Vagina (tissue), 2 donors: Measurements from ENCODE around the gene SMG7. TPM values are rescaled to one million over a fixed set of nuclear protein-coding genes. Genes with fewer than 3 reads are reported as not detected.
A peak's percentile ranks its signal among the peaks of the same experiment; 100 is the strongest.

ENCODE experiments used
- DNase-seq, 2 donors: peaks; one replicate each; pipeline ENCODE4 v3.0.0-alpha.2; 2017; ENCODE audit errors: extremely low spot score in 2 of 2
- H3K27ac ChIP-seq: fragments of 200-600 bp; sonication (generic); one replicate; pipeline ENCODE4 v1.5.1; 2019
- H3K27me3 ChIP-seq: fragments of 200-600 bp; sonication (generic); one replicate; pipeline ENCODE4 v1.5.1; 2019
- H3K36me3 ChIP-seq, 2 donors: fragments of 200-600 bp; sonication (generic); one replicate each; pipeline ENCODE4 v1.5.1; 2017 to 2019
- H3K4me1 ChIP-seq: fragments of 200-600 bp; sonication (generic); one replicate; pipeline ENCODE4 v1.5.1; 2019
- H3K4me3 ChIP-seq, 2 donors: fragments of 200-600 bp; sonication (generic); 1 replicate in 1 of 2; 2 replicates in 1 of 2; pipeline ENCODE4 v1.5.1; 2016 to 2019
- H3K9me3 ChIP-seq: fragments of 200-600 bp; sonication (generic); one replicate; pipeline ENCODE4 v1.5.1; 2019
- CTCF ChIP-seq, 3 experiments: fragments of 450-650 bp in 2 of 3; fragments of 200-600 bp in 1 of 3; sonication (generic) in 1 of 3; IDR thresholded peaks; one replicate each; pipeline ENCODE4 v1.5.1; 2017 to 2019; ENCODE audit warnings: antibody characterized with exemption in 3 of 3, mild to moderate bottlenecking in 2 of 3, moderate library complexity in 2 of 3
- POLR2A ChIP-seq, 2 donors: fragments of 450-650 bp; IDR thresholded peaks; one replicate each; pipeline ENCODE4 v1.6.1; 2017; ENCODE audit warnings: antibody characterized with exemption in 2 of 2, mild to moderate bottlenecking in 2 of 2, moderate library complexity in 2 of 2
- POLR2AphosphoS5 ChIP-seq, 2 donors: sonication (generic); formaldehyde crosslinking; IDR thresholded peaks; one replicate each; pipeline ENCODE4 v1.9.0; 2017; ENCODE audit warnings: antibody characterized with exemption in 2 of 2, mild to moderate bottlenecking in 2 of 2, low read depth in 1 of 2; ENCODE audit not compliant: insufficient read depth in 1 of 2
- intact Hi-C: fragments of 100-400 bp; cut with DNase I; formaldehyde crosslinking; loops from one replicate; pipeline ENCODE4 v1.15.1; 2023
- total RNA-seq: library from RNA; depleted of rRNA; stranded (reverse); fragments of >200 nt; gene quantifications from one replicate; pipeline ENCODE4 v1.2.3, GENCODE V29; 2016

Gene SMG7
- total RNA-seq, 1 donor from 2014 or later: 48.9 TPM

GRCh38 chr1:183471743-183472487 lies 384 bp upstream of the SMG7 start:
- no peaks in the 10 kb centered on the region for H3K36me3 ChIP-seq
- peaks cover 39% of the 10 kb centered on the region for H3K4me1 ChIP-seq
- peak; percentile 97 to 98 for DNase-seq
- no peaks in the 10 kb centered on the region for H3K27me3 ChIP-seq
- no peaks in the 10 kb centered on the region for H3K9me3 ChIP-seq
- intact Hi-C loops: loop anchor here (10.0 kb wide), 1 partner anchor 63 kb away; no protein-coding TSS in a partner anchor
- H3K27ac ChIP-seq: peak overlapping the region; percentile 91
- peak in 2 of 3 experiments; percentile 17 to 51 for TF ChIP-seq CTCF (IDR thresholded peaks at IDR 0.05)
- TF ChIP-seq POLR2A (IDR thresholded peaks at IDR 0.05): peak in 1 of 2 donors; percentile 27
- TF ChIP-seq POLR2AphosphoS5 (IDR thresholded peaks at IDR 0.05; ENCODE audit: insufficient read depth in 1 of 2, low read depth in 1 of 2): peak; percentile 64 to 83
- peak overlapping the region; percentile 91 to 95 for H3K4me3 ChIP-seq

- DNase-seq: no peak
- H3K4me3 ChIP-seq: peak overlapping the region; percentile 91 to 95
- TF ChIP-seq POLR2AphosphoS5 (IDR thresholded peaks at IDR 0.05; ENCODE audit: insufficient read depth in 1 of 2, low read depth in 1 of 2): no peak
- H3K27me3 ChIP-seq: no peaks in the 10 kb centered on the region
- H3K27ac ChIP-seq: peak overlapping the region; percentile 91
- H3K4me1 ChIP-seq: peaks cover 48% of the 10 kb centered on the region
- H3K36me3 ChIP-seq: no peaks in the 10 kb centered on the region
- intact Hi-C loops: loop anchor here (10.0 kb wide), 1 partner anchor 62 kb away; no protein-coding TSS in a partner anchor
- H3K9me3 ChIP-seq: no peaks in the 10 kb centered on the region
Measured at GRCh38 chr1:183473217-183473536, 878 bp downstream of the SMG7 start.

- no peak overlapping the region for H3K27ac ChIP-seq
- H3K36me3 ChIP-seq: no peaks in the 10 kb centered on the region
- no peak overlapping the region for H3K4me3 ChIP-seq
- intact Hi-C loops: loop anchor here (10.0 kb wide), 1 partner anchor 59 kb away; no protein-coding TSS in a partner anchor
- H3K4me1 ChIP-seq: peaks cover 76% of the 10 kb centered on the region
- DNase-seq: no peak
- no peaks in the 10 kb centered on the region for H3K27me3 ChIP-seq
- H3K9me3 ChIP-seq: no peaks in the 10 kb centered on the region
- TF ChIP-seq CTCF (IDR thresholded peaks at IDR 0.05) (no peak), POLR2AphosphoS5 (IDR thresholded peaks at IDR 0.05; ENCODE audit: insufficient read depth in 1 of 2, low read depth in 1 of 2) (no peak)
Measured at GRCh38 chr1:183476081-183476480, 3.8 kb downstream of the SMG7 start.

- TF ChIP-seq POLR2AphosphoS5 (IDR thresholded peaks at IDR 0.05; ENCODE audit: insufficient read depth in 1 of 2, low read depth in 1 of 2) (no peak), POLR2A (IDR thresholded peaks at IDR 0.05) (no peak), CTCF (IDR thresholded peaks at IDR 0.05) (no peak)
- peaks cover 74% of the 10 kb centered on the region for H3K4me1 ChIP-seq
- no peak for DNase-seq
- no peaks in the 10 kb centered on the region for H3K27me3 ChIP-seq
- no peak overlapping the region for H3K4me3 ChIP-seq
- no peaks in the 10 kb centered on the region for H3K36me3 ChIP-seq
- no peaks in the 10 kb centered on the region for H3K9me3 ChIP-seq
- intact Hi-C loops: loop anchor here (10.0 kb wide), 1 partner anchor 57 kb away; no protein-coding TSS in a partner anchor
- no peak overlapping the region for H3K27ac ChIP-seq
Measured at GRCh38 chr1:183477986-183478781, 5.9 kb downstream of the SMG7 start.

- H3K9me3 ChIP-seq: no peaks in the 10 kb centered on the region
- intact Hi-C loops: no loop called here
- H3K4me1 ChIP-seq: peaks cover 55% of the 10 kb centered on the region
- no peaks in the 10 kb centered on the region for H3K27me3 ChIP-seq
- no peak for TF ChIP-seq POLR2A (IDR thresholded peaks at IDR 0.05)
- TF ChIP-seq CTCF (IDR thresholded peaks at IDR 0.05): no peak
- no peak for TF ChIP-seq POLR2AphosphoS5 (IDR thresholded peaks at IDR 0.05; ENCODE audit: insufficient read depth in 1 of 2, low read depth in 1 of 2)
- H3K27ac ChIP-seq: no peak overlapping the region
- H3K4me3 ChIP-seq: no peak overlapping the region
- no peak for DNase-seq
- H3K36me3 ChIP-seq: no peaks in the 10 kb centered on the region
Measured at GRCh38 chr1:183480971-183481441, 8.7 kb downstream of the SMG7 start.
